Nephron progenitor cell (in vitro differentiated cells): ENCODE measurements around the gene P2RY2.

Experiments
- DNase-seq: peaks from one replicate; pipeline ENCODE4 v3.0.0; 2021
- H3K27ac Mint-ChIP-seq: 2 replicates; pipeline ENCODE4 v1.8.0; 2021; ENCODE audit warnings: mild to moderate bottlenecking, moderate library complexity, mixed read lengths
- H3K27me3 Mint-ChIP-seq: 2 replicates; pipeline ENCODE4 v1.8.0; 2021; ENCODE audit warnings: mild to moderate bottlenecking, low read depth, mixed read lengths; ENCODE audit not compliant: poor library complexity
- H3K36me3 Mint-ChIP-seq: 2 replicates; pipeline ENCODE4 v1.8.0; 2021; ENCODE audit warnings: low read depth, mixed read lengths
- H3K4me1 Mint-ChIP-seq: 2 replicates; pipeline ENCODE4 v1.8.0; 2021; ENCODE audit warnings: mixed read lengths
- H3K4me3 Mint-ChIP-seq: 2 replicates; pipeline ENCODE4 v1.8.0; 2021; ENCODE audit warnings: mild to moderate bottlenecking, moderate library complexity, mixed read lengths
- H3K9me3 Mint-ChIP-seq: 2 replicates; pipeline ENCODE4 v1.8.0; 2021; ENCODE audit warnings: mild to moderate bottlenecking, moderate library complexity, mixed read lengths
- TF ChIP-seq, protein P1 (sequence below): fragments of 200-600 bp; sonication (generic); IDR thresholded peaks from 2 replicates; pipeline ENCODE4 v1.5.0; 2021; ENCODE audit warnings: antibody characterized with exemption

The P2RY2 gene

DNA sequence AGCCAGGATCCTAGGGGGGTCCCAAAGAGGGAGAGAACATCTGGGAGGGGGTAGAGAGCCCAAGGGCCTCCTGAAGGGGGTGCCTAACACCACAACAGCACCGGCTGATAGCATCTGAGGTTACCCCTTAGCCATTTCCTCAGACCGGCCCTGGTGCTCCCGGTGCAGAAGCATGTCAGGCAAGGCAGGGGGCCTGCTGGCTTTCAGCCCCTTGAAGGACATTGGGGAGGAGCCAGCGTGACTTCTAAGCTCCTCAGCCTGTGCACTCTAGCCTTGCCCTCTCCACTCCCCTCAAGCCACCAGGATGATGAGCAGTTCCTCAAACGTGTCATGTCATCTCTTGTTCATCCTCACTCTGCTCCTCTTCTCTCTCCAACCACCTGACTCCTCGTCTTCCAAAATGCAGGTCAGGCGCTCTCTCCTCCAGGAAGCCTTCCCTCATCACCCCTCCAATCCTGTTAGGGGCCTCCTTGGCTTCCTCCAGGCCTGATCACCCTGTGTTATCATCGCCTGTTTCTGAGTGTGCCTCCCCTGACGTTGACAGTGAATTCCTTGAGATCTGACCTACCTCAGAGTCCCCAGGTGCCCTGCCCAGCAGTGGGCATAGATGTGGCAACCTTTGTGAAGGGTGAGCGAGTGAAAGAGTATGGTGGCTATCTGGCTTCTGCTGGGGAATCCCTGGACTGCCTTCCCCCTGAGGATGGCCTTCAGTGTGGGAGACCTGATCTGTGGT lies 6.1 kb downstream of the P2RY2 start:
- Mint-ChIP-seq H3K27me3 (peaks cover 52% of the 10 kb centered on the region), H3K36me3 (no peaks in the 10 kb centered on the region), H3K4me3 (no peak overlapping the region), H3K9me3 (no peaks in the 10 kb centered on the region), H3K27ac (peak overlapping the region; percentile 19), H3K4me1 (peaks cover 34% of the 10 kb centered on the region)
- TF ChIP-seq, protein P1, sequence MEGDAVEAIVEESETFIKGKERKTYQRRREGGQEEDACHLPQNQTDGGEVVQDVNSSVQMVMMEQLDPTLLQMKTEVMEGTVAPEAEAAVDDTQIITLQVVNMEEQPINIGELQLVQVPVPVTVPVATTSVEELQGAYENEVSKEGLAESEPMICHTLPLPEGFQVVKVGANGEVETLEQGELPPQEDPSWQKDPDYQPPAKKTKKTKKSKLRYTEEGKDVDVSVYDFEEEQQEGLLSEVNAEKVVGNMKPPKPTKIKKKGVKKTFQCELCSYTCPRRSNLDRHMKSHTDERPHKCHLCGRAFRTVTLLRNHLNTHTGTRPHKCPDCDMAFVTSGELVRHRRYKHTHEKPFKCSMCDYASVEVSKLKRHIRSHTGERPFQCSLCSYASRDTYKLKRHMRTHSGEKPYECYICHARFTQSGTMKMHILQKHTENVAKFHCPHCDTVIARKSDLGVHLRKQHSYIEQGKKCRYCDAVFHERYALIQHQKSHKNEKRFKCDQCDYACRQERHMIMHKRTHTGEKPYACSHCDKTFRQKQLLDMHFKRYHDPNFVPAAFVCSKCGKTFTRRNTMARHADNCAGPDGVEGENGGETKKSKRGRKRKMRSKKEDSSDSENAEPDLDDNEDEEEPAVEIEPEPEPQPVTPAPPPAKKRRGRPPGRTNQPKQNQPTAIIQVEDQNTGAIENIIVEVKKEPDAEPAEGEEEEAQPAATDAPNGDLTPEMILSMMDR: no peak
- peak; percentile 0 for DNase-seq

DNA sequence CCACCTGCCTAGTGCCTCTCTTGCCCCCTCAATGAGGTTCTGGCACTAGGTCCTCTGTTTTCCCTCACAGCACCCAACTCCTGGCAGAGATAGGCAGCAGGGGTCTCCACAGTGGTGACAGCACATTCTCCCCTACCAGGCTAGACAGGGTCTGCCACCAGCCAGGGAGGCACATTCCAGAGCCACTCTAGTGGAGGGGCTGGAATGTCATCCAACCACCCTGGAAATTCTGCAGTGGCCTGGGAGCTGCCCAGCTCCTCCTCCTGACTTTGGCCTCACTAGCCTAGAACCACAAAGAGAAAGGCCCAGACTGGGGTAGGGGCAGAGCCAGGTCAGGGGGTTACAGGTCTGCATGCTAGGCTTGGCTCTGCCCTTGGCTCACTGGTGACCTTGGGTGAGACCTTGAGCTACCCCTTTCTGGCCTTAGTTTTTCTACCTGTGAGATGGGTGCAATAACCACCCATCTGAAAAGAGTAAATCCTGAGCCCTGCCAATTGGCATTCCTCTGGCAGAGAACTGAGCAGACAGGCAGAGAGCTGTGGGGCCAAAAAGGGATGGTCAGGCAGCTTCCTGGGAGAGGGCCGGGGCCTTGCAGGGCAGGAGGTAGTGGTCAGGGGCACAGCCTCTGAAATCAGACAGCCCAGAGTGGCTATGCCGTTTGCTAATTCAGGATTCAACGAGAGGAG lies 7.1 kb downstream of the P2RY2 start:
- H3K27me3 Mint-ChIP-seq: peaks cover 43% of the 10 kb centered on the region
- H3K36me3 Mint-ChIP-seq: no peaks in the 10 kb centered on the region
- H3K27ac Mint-ChIP-seq: no peak overlapping the region

DNA sequence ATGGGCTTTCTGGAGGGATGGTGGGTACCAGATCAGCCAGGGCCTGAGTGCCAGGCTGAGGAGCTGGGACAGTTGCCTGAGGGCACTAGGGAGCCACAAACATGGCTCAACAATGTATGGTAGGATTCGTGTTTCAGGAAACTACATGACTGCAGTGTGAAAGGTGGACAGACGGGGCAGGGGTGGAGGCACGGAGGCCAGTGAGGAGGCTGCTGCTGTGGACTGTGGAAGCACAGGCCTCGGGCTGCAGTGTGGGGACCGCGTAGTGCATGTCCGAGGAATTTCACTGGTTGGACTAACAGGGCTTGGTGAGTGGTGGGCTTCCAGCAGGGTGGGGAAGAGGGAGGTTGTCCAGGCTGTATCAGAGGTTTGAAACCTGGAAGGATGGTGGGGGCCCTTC lies 7.8 kb downstream of the P2RY2 start:
- no peak for DNase-seq
- no peak overlapping the region for H3K27ac Mint-ChIP-seq
- H3K27me3 Mint-ChIP-seq: peaks cover 37% of the 10 kb centered on the region
- TF ChIP-seq, protein P1: no peak
- no peak overlapping the region for H3K4me3 Mint-ChIP-seq
- no peaks in the 10 kb centered on the region for H3K36me3 Mint-ChIP-seq
- H3K9me3 Mint-ChIP-seq: no peaks in the 10 kb centered on the region
- peaks cover 30% of the 10 kb centered on the region for H3K4me1 Mint-ChIP-seq

More for the DNA sequence above, 7.1 kb downstream of the P2RY2 start:
- H3K9me3 Mint-ChIP-seq: no peaks in the 10 kb centered on the region
- H3K4me3 Mint-ChIP-seq: no peak overlapping the region
- TF ChIP-seq, protein P1: no peak
- peaks cover 34% of the 10 kb centered on the region for H3K4me1 Mint-ChIP-seq
- DNase-seq: no peak

DNA sequence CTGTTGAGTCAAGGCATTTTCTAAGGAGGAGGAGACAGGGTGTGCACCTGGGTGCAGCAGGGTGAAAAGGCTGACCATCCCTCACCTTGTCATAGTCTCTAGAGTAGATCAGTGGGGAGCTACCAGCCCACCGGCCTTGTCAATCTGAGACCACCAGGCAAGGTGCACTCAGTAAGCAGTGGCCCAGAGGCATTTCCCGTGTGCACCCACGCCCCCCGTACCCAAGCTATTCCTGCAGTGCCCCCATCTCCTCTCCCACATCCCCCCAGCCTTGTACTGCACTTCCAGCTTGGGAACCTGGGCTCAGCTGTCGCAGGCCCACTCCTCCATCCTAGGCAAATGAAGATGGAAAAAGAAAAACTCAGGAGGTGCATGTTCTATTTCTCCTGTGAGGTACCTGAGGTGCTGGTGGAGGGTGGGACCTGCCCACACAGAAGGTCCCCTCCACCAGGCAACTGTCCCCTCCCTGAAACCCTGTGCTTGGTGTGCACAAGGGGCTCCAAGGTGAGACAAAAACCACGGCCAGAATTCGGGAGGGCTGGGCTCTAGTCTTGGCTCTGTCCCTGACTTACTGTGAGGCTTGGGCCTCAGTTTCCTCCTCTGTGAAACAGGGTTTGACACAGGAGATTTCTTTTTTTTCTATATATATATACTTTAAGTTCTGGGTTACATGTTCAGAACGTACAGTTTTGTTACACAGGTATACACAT lies 8.4 kb downstream of the P2RY2 start:
- Mint-ChIP-seq H3K27ac (no peak overlapping the region), H3K4me3 (no peak overlapping the region), H3K4me1 (peaks cover 30% of the 10 kb centered on the region), H3K9me3 (no peaks in the 10 kb centered on the region), H3K27me3 (peaks cover 37% of the 10 kb centered on the region), H3K36me3 (no peaks in the 10 kb centered on the region)
- TF ChIP-seq, protein P1: no peak
- DNase-seq: peak; percentile 0

DNA sequence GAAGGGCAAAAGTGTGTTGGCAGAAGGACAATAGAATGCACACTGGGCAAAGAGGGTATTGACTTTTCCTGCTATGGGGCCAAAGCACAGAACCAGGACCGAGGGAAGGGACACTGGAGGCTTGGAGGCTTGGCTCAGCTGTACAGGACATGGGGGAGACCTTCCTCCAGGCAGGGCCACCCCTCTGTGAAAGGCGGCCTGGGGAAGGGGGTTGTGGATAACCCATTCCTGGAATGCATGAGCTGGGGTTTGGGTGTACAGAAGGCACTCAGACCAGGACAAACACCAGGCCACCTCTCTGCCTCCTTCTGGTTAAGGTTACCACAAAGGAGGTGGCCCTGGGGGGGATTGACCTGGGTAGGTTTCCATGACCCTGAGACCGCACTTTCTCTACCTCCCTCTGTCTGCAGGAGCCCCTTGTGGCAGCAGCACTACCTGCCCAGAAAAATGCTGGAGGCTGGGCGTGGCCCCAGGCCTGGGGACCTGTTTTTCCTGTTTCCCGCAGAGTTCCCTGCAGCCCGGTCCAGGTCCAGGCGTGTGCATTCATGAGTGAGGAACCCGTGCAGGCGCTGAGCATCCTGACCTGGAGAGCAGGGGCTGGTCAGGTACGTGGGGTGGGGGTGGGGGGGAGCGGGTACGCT lies 9.6 kb downstream of the P2RY2 start:
- TF ChIP-seq, protein P1: no peak
- no peaks in the 10 kb centered on the region for H3K9me3 Mint-ChIP-seq
- peaks cover 24% of the 10 kb centered on the region for H3K4me1 Mint-ChIP-seq
- H3K27ac Mint-ChIP-seq: no peak overlapping the region
- H3K27me3 Mint-ChIP-seq: peaks cover 33% of the 10 kb centered on the region
- no peak overlapping the region for H3K4me3 Mint-ChIP-seq
- peak; percentile 6 for DNase-seq
- H3K36me3 Mint-ChIP-seq: no peaks in the 10 kb centered on the region
